Measurements from ENCODE around the gene LAMA3.

Gene LAMA3

GRCh38 chr18:23668731-23669130, 20.5 kb upstream of the LAMA3 start:
- DNase-seq (ENCODE audit: low read depth in 1 of 2, low spot score in 1 of 2) = no peak

GRCh38 chr18:23669202-23669766, 20.0 kb upstream of the LAMA3 start:
- no peak for DNase-seq (ENCODE audit: low read depth in 1 of 2, low spot score in 1 of 2)

DNA sequence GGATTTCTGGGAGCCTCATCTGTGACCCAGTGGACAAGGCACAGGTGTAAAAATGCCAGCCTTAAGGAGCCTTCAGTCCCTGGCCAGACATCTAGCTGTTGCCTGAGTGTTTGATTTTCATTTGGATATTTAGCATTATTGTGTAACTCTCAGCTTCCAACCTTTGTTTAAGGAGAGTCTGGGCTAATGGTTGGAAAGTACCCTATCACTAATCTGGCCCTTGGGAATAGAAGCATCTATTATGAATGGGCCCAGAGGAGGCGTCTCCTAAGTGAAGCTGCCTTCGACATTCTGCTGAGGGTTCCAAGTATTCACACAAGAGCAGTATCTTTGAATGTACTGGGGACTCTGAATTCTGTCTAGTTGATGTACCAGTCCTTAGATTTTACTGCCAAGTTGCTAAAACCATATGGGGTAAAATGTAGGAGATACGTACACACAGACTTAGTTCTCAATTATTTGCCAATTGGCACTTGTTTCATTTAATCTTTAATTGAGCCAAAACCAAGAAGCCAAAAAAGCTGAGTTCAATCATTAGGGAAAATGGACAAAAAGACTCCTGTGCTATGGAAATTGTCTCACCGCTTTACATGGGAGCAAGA, 19.3 kb upstream of the LAMA3 start:
- DNase-seq (ENCODE audit: low read depth in 1 of 2, low spot score in 1 of 2) = no peak

DNA sequence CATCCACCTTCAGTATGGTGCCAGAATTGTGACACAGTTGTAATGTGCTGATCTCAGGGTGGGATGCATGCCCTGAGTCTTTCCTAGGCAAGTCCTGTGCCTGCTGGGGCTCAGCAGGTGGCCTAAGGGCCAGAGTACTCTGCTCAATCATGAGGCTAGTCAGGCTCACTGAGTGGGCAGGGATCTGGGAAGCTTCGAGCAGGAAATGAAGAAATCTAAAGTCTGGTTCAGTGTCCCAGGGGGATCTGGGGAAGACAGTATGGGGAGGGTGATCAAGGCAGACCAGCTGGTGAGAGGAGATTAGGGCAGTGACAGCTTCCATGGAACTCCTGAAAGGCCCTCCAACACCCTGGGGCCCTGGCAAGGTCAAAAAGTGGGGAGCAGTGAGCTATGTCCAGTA, 17.7 kb upstream of the LAMA3 start:
- DNase-seq (ENCODE audit: low read depth in 1 of 2, low spot score in 1 of 2) = no peak

DNA sequence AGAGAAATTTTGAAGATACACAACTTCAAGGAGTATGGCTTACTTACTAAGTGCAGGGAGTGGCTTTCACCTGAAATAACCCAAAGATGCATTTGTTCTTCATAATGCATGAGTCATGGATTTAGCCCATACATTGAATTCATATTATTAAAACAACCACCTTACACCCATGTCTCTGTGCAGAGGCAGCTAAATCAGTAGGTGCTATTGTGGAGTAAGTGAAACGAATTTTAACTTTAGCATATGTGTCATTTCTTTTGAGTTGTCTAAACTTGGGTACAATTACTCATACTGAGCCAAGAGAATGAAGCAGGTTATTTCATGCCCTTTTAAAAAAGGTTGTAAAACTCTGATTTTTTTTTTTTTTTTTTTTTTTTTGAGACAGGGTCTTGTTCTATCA, 15.5 kb upstream of the LAMA3 start:
- DNase-seq (ENCODE audit: low read depth in 1 of 2, low spot score in 1 of 2) = no peak

DNA sequence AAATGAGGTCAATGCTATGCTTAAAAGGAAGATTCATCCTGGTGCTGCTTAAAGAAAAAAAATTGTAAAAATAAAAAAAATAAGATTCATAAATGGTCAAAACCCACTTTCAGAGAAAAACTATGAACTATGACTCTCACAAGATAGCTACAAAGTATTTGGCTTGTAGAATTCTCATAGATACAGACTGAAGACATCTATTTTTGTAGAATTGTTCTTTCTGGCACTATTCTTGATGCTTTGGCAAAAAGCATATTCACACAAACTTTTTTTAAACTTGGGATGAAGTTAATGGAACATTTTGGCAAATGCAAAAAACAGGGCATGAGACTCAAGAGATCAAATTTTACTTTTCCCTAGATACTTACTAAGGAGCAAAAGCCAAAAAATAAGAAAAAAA, 14.0 kb upstream of the LAMA3 start:
- DNase-seq (ENCODE audit: low read depth in 1 of 2, low spot score in 1 of 2) = no peak

DNA sequence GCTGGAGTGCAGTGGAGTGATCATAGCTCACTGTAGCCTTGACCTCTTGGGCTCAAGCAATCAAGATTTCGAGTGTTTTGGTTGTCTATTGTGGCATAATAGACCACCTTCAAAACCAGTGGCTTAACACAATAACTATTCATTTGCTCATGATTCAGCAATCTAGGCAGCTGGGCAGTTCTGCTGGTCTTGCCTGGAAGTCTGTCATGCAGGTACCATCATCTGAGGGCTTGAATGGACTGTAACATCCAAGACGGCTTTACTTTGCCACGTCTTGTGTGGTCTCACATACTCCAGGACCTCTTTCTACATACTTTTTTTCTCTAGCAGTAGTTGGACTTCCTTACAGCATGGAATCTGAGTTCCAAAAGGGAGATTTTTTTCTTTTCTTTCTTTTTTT, 13.4 kb upstream of the LAMA3 start:
- DNase-seq (ENCODE audit: low read depth in 1 of 2, low spot score in 1 of 2) = no peak

- no peak for DNase-seq (ENCODE audit: low read depth in 1 of 2, low spot score in 1 of 2)
Measured at GRCh38 chr18:23682045-23682444, 7.2 kb upstream of the LAMA3 start.

DNA sequence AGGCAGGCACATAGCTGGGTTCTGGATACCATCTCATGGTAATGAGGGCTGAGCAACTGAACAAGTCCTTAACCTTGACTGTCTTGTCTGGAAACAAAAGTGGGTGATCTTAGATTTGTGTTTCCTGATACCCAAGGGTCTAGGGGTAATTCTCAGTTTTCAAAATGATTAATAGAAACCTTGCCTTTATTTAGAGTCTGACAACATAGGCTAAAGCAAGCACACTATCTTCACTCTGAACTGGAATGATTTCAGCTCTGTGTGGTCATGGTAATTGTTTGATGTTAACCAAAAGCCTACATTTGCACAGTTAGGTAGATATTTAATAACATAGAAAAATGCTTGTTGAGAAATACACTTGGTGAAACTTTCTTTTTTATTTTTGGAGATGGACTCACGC, 6.8 kb upstream of the LAMA3 start:
- no peak for DNase-seq (ENCODE audit: low read depth in 1 of 2, low spot score in 1 of 2)

GRCh38 chr18:23683155-23683554, 6.1 kb upstream of the LAMA3 start:
- no peak for DNase-seq (ENCODE audit: low read depth in 1 of 2, low spot score in 1 of 2)

DNA sequence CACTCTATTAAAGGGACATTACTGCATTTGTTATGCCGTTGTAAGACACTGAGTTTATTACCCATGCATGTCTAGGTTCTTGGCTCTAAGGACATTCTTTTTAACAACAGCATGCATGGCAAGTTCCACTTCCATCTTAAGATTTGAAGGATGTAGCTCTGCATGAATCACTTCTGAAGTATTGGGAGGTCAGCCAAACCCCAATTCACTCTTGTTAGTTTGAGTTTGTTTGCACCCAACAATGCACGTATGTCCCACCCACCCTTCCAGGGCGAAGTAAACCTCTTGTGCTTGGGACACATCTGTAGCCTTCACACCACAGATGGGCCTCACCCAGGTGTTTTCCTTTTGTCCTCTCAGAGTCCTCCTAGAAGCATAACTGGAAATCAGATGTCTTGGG, 5.6 kb upstream of the LAMA3 start:
- DNase-seq (ENCODE audit: low read depth in 1 of 2, low spot score in 1 of 2) = no peak

GRCh38 chr18:23684515-23685197, 4.6 kb upstream of the LAMA3 start:
- DNase-seq (ENCODE audit: low read depth in 1 of 2, low spot score in 1 of 2) = no peak

DNA sequence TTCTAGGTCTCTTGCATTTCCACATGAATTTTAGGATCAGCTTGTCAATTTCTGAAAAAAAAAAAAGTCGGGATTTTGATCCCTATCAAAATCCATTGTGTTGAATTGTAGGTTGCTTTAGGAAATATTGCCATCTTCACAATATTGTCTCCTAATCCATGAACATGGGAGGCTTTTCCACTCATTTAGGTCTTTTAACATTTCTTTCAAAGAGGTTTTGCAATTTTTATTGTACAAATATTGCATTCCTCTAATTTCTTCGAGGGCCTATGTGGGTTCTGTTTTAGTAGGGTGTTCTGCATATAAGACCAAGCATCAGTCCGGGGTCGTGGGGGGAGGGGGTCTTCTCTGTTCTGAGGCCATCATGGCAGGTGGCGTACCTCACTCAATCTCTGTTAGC, 725 bp upstream of the LAMA3 start:
- DNase-seq (ENCODE audit: low read depth in 1 of 2, low spot score in 1 of 2) = no peak

DNA sequence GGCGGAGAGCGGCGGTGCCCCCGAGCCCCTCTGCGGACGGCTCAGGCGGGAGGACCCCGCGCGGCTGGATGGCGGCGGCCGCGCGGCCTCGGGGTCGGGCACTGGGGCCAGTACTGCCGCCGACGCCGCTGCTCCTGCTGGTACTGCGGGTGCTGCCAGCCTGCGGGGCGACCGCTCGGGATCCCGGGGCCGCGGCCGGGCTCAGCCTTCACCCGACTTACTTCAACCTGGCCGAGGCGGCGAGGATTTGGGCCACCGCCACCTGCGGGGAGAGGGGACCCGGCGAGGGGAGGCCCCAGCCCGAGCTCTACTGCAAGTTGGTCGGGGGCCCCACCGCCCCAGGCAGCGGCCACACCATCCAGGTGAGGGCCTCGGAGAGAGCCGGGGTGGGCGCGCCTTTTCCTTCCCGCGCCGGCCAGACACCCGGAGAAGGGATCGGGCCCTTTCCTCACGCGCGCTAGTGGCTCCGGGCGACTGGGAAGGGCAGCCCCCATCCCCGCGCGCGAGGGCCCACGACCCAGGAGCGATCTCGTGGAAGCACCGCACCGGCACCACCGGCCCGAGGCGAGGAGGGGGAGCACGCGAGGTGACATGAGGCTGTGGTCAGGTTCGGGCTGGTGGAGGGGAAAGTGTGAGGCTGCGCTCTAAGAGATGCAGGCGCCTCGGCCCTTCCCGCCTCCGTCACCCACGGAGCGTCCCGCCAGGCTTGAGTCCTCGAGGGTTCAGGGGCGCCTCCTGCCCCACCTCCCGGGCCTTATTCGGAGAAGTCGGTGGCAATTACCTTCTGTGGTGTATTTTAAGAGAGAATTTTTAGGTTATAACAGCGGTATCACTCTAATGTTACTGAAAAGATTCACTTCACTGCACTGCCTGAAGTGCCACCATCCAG, 607 bp downstream of the LAMA3 start:
- DNase-seq (ENCODE audit: low read depth in 1 of 2, low spot score in 1 of 2) = no peak

DNA sequence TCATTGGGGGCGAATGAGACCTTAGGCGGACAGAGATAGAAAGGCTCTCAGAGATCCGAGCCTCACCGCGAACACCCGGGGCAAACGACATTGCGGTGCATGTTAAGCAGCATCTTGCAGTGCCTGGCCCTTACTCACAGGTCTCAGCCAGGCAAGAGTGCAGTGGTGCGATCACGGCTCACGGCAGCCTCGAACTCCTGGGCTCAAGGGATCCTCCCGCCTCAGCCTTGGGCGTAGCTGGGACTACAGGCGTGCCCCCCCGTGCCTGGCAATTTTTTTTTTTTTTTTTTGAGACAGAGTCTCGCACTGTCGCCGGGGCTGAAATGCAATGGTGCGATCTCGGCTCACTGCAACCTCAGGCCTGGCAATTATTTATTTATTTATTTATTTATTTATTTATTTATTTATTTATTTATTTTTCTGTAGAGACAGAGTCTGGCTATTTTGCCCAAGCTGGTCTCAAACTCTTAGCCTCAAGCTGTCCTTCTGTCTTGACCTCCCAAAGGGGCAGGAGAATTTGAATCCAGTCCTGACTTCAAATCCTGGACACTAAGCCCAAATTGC, 1.3 kb downstream of the LAMA3 start:
- no peak for DNase-seq (ENCODE audit: low read depth in 1 of 2, low spot score in 1 of 2)

GRCh38 chr18:23693846-23694245, 4.6 kb downstream of the LAMA3 start:
- DNase-seq (ENCODE audit: low read depth in 1 of 2, low spot score in 1 of 2) = no peak

DNA sequence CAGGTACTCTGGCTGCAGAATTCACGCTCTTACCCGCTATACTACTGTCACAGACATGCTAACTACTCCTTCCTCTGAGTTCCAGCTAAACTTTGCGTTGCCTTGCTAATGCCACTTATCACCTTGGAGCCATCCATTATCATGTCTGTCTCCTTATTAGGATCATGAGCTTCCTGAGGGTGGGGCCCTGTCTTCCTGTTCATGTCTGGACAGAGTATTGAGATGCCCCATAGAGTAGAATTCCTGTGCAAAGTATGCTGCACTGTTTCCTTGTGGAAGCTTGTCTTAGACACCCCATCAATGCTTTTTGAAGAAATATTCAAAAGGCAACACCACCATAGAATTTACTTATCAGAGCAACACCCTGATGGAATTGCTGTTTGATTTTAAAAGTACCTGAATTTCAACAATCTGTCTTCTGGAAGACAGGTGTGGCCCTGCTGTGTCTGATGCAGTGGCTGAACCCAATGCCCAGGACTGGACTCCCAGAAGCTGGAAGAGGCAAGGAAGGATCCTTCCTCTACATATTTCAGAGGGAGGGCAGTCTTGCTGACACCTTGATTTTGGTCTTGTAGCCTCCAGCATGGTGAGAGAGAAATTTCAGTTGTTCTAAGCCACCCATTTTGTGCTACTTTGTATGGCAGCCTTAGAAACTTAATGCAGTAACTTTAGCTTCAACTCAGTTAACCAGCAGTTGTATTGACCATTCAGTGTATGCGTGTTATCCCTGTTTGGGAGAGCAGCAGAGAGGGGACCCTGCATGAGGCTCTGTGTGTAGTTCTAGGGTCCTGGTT, 5.6 kb downstream of the LAMA3 start:
- no peak for DNase-seq (ENCODE audit: low read depth in 1 of 2, low spot score in 1 of 2)

DNA sequence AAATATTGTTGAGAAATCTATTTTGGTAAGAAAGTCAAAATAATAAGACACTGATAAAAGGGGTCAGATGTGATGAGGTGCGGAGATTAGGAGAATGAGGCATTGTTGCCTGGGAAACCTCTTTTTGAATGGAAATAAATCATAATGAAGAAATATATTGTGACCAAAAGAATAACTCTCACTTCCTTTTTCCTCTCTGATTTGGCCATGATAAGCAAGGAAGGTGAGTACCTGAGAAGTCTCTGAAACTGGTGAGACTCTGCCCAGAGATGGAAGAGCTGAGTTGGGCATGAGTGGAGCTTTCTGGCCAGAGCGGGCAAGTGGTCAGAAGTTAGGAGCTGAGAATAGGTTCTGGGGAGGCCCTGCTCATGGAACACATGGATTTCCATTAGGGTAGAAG, 11.8 kb downstream of the LAMA3 start:
- no peak for DNase-seq (ENCODE audit: low read depth in 1 of 2, low spot score in 1 of 2)

DNA sequence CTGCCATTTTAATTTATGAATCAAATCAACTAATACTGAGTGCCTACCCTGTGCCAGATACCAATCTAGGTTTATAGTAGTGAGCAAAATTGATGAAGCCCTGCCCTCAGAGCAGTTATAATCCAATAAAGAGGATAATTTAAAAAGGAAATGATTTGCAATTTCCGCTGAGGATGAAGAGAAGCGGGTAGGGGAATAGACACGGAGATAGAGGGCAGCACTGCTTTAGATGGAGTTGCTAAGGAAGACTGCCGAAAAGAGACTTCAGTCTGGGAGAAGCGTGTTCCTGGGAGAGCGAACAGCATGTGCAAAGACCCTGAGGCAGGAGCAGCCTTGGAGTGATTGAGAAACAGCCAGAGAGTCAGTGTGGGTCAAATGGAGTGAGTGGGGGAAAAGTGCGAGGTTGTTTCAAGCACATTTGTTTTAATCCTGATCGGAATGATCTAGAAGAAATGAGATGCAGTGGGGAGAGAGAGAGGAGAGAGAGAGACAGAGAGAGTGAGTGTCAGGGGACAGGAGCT, 12.4 kb downstream of the LAMA3 start:
- no peak for DNase-seq (ENCODE audit: low read depth in 1 of 2, low spot score in 1 of 2)

DNA sequence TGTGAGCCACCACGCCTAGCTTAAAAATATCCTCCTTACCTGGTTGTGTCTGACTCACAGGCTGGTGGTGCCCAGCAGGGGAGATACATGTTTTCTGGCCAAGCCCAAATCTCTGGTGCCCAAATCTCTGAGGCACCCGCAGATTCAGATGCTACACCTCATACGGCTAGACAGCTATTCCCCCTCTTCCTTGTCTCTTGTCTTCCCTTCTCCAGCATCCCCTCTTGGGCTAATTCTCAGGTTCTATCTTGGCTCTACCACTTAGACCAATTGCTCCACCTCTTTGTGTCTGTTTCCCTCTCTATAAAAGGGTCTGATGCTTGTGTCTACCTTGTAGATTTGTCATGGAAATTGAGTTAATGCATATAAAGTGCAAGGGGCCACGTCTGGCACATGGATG, 13.4 kb downstream of the LAMA3 start:
- no peak for DNase-seq (ENCODE audit: low read depth in 1 of 2, low spot score in 1 of 2)

Measured in activated T-helper 1 cell treated with anti-CD3 and anti-CD28 coated beads, Interleukin-2, amount 50 U/mL, for 16 hours (primary cell).